VCaP (cell line): ENCODE results near the gene IL10RA.

ENCODE experiments used
- H3K27ac ChIP-seq: fragments of 450-650 bp; 2 replicates; pipeline ENCODE4 v1.5.1; 2017
- CTCF ChIP-seq: fragments of 450-650 bp; conservative IDR thresholded peaks from 2 replicates; pipeline ENCODE4 v1.5.1; 2017; ENCODE audit warnings: mild to moderate bottlenecking, moderate library complexity

The IL10RA gene

GRCh38 chr11:118028626-118029025 lies 42.4 kb downstream of the IL10RA start:
- no peak for TF ChIP-seq CTCF
- H3K27ac ChIP-seq = no peak overlapping the region

- TF ChIP-seq CTCF = no peak
Observed at GRCh38 chr11:118033443-118033842, 47.2 kb downstream of the IL10RA start.

GRCh38 chr11:118042141-118042540 lies 55.9 kb downstream of the IL10RA start:
- TF ChIP-seq CTCF = no peak
- no peak overlapping the region for H3K27ac ChIP-seq

More at GRCh38 chr11:118033443-118033842, 47.2 kb downstream of the IL10RA start:
- H3K27ac ChIP-seq = no peak overlapping the region

- TF ChIP-seq CTCF = no peak
- no peak overlapping the region for H3K27ac ChIP-seq
Observed at GRCh38 chr11:118042796-118043195, 56.6 kb downstream of the IL10RA start.

GRCh38 chr11:118045191-118045590 lies 59.0 kb downstream of the IL10RA start:
- TF ChIP-seq CTCF = no peak

GRCh38 chr11:118046051-118046963 lies 60.1 kb downstream of the IL10RA start:
- H3K27ac ChIP-seq = no peak overlapping the region
- no peak for TF ChIP-seq CTCF

More at GRCh38 chr11:118045191-118045590, 59.0 kb downstream of the IL10RA start:
- H3K27ac ChIP-seq = no peak overlapping the region

GRCh38 chr11:118046964-118047700 lies 60.9 kb downstream of the IL10RA start:
- no peak for TF ChIP-seq CTCF
- no peak overlapping the region for H3K27ac ChIP-seq
